Sigmoid colon (tissue), 7 donors: ENCODE measurements around the gene HSD17B2. TPM values are rescaled to one million over a fixed set of nuclear protein-coding genes. Genes with fewer than 3 reads are reported as not detected.

Source experiments
- DNase-seq: peaks from one replicate; pipeline ENCODE4 v3.0.0-alpha.2; 2019
- H3K27ac ChIP-seq, 4 donors: fragments of 200-600 bp; sonication (generic); one replicate each; pipeline ENCODE4 v1.5.1; 2016 to 2019; ENCODE audit warnings: mild to moderate bottlenecking in 1 of 4
- H3K27me3 ChIP-seq, 3 donors: fragments of 200-600 bp; sonication (generic); one replicate each; pipeline ENCODE4 v1.5.1; 2019; ENCODE audit warnings: mild to moderate bottlenecking in 1 of 3
- H3K36me3 ChIP-seq, 4 donors: fragments of 200-600 bp; sonication (generic); one replicate each; pipeline ENCODE4 v1.5.1; 2016 to 2019
- H3K4me1 ChIP-seq, 4 donors: fragments of 200-600 bp; sonication (generic); one replicate each; pipeline ENCODE4 v1.5.1; 2017 to 2019
- H3K4me3 ChIP-seq, 4 donors: fragments of 200-600 bp; sonication (generic); one replicate each; pipeline ENCODE4 v1.5.1; 2017 to 2019; ENCODE audit warnings: mild to moderate bottlenecking in 2 of 4, moderate library complexity in 1 of 4
- H3K9me3 ChIP-seq, 4 donors: fragments of 200-600 bp in 3 of 4; sonication (generic) in 3 of 4; one replicate each; pipeline versions ENCODE4 v1.5.1 to v1.6.1; 2013 to 2019
- CTCF ChIP-seq, 4 experiments: fragments of 450-650 bp in 3 of 4; fragments of 200-600 bp in 1 of 4; IDR thresholded peaks; one replicate each; pipeline ENCODE4 v1.5.1; 2016 to 2019; ENCODE audit warnings: antibody characterized with exemption in 4 of 4, mild to moderate bottlenecking in 3 of 4, moderate library complexity in 2 of 4
- EP300 ChIP-seq, 4 donors: sonication (generic); formaldehyde crosslinking; IDR thresholded peaks; one replicate each; pipeline ENCODE4 v1.6.1; 2017; ENCODE audit warnings: antibody characterized with exemption in 4 of 4
- POLR2A ChIP-seq, 2 donors: fragments of 450-650 bp; IDR thresholded peaks; one replicate each; pipeline ENCODE4 v1.6.1; 2016; ENCODE audit warnings: antibody characterized with exemption in 2 of 2, mild to moderate bottlenecking in 2 of 2, moderate library complexity in 2 of 2
- POLR2AphosphoS5 ChIP-seq, 4 donors: sonication (generic); formaldehyde crosslinking; IDR thresholded peaks; one replicate each; pipeline ENCODE4 v1.6.1; 2017; ENCODE audit warnings: antibody characterized with exemption in 4 of 4
- WGBS, 2 donors: extraction: QIAGEN DNeasy Blood & Tissue Kit; methylation state at CpG; one replicate each; pipeline ENCODE4 v1.1.7; 2013; 5-methylcytosine and 5-hydroxymethylcytosine counted together
- intact Hi-C: fragments of 100-400 bp; cut with DNase I; formaldehyde crosslinking; loops from one replicate; pipeline ENCODE4 v1.15.1; 2023
- polyA plus RNA-seq, 3 donors: library from polyadenylated mRNA; stranded (reverse); fragments of 200-250 nt; gene quantifications; one replicate each; pipeline ENCODE4 v1.2.3, GENCODE V29; 2013
- total RNA-seq, 4 donors: library from RNA; depleted of rRNA; stranded (reverse); fragments of >200 nt; gene quantifications; one replicate each; pipeline ENCODE4 v1.1.0, GENCODE V29; 2016
- donor health status: healthy with polysubstance abuse.
- donor health status: Bipolar disorder and iron deficiency.
- donor health status: healthy.

HSD17B2 gene
- total and polyA plus RNA-seq, 7 donors = 27.3 to 46.0 (median 32.4) TPM; not detected in 4

GRCh38 chr16:82042144-82042543 lies 7.1 kb downstream of the HSD17B2 start:
- no peaks in the 10 kb centered on the region for H3K4me1 ChIP-seq
- WGBS, 2 donors = 71 to 92% methylated on average over 8 of the region's 8 CpGs
- H3K27ac ChIP-seq = no peak overlapping the region
- no peak for DNase-seq
- TF ChIP-seq POLR2AphosphoS5 (IDR thresholded peaks at IDR 0.05) = no peak
- no peaks in the 10 kb centered on the region for H3K9me3 ChIP-seq
- no peaks in the 10 kb centered on the region for H3K36me3 ChIP-seq
- no peaks in the 10 kb centered on the region for H3K27me3 ChIP-seq
- H3K4me3 ChIP-seq = no peak overlapping the region
- intact Hi-C loops = no loop called here

GRCh38 chr16:82042846-82043245 lies 7.8 kb downstream of the HSD17B2 start:
- Histone ChIP-seq H3K36me3 (no peaks in the 10 kb centered on the region), H3K27ac (no peak overlapping the region), H3K4me3 (no peak overlapping the region), H3K9me3 (no peaks in the 10 kb centered on the region), H3K27me3 (no peaks in the 10 kb centered on the region), H3K4me1 (no peaks in the 10 kb centered on the region)
- intact Hi-C loops = no loop called here
- WGBS, 2 donors = 85 to 87% methylated on average over 2 of the region's 2 CpGs
- TF ChIP-seq EP300 (IDR thresholded peaks at IDR 0.05) = no peak
- TF ChIP-seq POLR2AphosphoS5 (IDR thresholded peaks at IDR 0.05) = no peak
- no peak for TF ChIP-seq CTCF (IDR thresholded peaks at IDR 0.05)
- TF ChIP-seq POLR2A (IDR thresholded peaks at IDR 0.05) = no peak
- no peak for DNase-seq

DNA sequence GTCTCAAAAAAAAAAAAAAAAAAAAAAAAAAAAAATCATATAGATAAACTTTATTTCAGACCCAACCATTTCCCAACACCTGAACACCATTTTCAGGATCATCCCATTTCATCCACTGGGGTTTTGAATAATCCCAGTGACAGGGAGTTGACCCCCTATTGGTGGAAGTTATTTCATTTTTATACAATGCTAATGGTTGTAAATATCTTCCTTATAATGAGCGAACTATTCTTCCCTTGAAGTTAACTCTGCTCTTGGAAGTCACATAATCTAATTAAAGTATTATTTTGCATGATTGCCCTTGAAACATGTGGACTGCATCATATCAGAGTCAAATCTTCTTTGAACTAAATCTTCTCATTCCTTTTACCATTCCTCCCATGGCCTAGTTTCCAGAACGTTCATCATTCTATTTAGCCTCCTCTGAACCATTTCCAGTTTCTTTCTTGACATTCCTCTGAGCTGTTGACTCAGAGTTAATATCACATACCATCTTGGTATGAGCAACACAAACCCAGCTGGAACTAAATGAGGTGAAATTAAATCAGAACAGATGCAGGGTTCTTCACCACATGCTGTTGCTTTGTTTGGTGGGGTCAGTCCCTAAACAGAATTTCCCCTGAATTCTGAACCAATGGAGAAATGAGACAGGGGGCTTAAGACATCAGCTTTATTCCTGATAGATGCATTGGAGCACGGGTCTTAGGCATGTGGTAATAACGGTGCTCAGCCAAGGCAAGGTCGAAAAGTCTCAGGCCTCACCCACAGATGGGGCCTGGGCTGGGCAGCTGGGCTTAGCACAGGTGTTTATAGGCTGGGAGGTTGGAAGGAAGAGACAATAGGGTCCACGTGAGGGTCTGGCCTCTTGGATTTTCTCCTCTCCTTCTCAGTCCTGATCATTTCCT lies 8.9 kb downstream of the HSD17B2 start:
- no peak overlapping the region for H3K4me3 ChIP-seq
- no peak for DNase-seq
- intact Hi-C loops = no loop called here
- H3K27me3 ChIP-seq = no peaks in the 10 kb centered on the region
- no peaks in the 10 kb centered on the region for H3K9me3 ChIP-seq
- TF ChIP-seq POLR2AphosphoS5 (IDR thresholded peaks at IDR 0.05) (no peak), POLR2A (IDR thresholded peaks at IDR 0.05) (no peak), CTCF (IDR thresholded peaks at IDR 0.05) (no peak), EP300 (IDR thresholded peaks at IDR 0.05) (no peak)
- WGBS, 2 donors = 75% methylated on average over 6 of the region's 6 CpGs
- H3K4me1 ChIP-seq = no peaks in the 10 kb centered on the region
- no peaks in the 10 kb centered on the region for H3K36me3 ChIP-seq
- H3K27ac ChIP-seq = no peak overlapping the region

DNA sequence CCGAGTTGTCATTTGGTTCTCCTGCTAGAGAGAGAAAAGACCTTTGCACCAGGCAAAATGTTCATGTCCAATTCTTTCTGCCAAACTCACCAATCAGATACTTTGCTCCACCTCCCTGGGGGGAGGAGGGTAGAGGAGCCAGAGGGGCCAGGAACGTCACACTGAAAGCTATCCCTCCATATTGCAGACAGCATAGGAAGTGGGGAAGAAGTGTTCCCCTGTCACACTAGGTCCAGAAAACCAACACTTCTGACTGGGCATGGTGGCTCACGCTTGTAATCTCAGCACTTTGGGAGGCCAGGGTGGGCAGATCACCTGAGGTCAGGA lies 9.5 kb downstream of the HSD17B2 start:
- 72 to 85% methylated on average over 3 of the region's 3 CpGs for WGBS, 2 donors
- Histone ChIP-seq H3K27ac (no peak overlapping the region), H3K4me3 (no peak overlapping the region)

DNA sequence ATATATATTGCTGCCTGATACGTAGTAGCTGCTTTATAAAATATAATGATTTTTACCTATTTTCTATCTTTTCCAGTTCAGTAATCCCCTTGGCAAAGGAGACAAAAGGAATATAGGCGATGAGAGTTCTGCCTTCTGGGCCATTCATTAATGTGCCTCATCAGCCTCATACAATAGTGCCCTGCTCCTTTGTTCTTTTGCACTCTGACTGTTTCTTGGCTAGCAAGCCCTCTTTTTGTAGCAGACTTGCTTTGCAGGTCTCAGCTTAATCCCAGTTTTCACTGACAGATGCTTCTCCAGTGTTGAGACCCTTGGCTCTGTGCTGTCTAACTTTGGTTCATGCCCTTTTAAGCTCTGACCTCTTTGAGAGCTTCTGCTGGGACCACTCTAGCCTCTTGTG lies 10.4 kb downstream of the HSD17B2 start:
- no peaks in the 10 kb centered on the region for H3K4me1 ChIP-seq
- no peak overlapping the region for H3K4me3 ChIP-seq
- no peak for DNase-seq
- no peaks in the 10 kb centered on the region for H3K27me3 ChIP-seq
- no peaks in the 10 kb centered on the region for H3K36me3 ChIP-seq
- 64 to 90% methylated on average over 2 of the region's 2 CpGs for WGBS, 2 donors
- no peak for TF ChIP-seq CTCF (IDR thresholded peaks at IDR 0.05)
- no peak for TF ChIP-seq POLR2A (IDR thresholded peaks at IDR 0.05)
- TF ChIP-seq POLR2AphosphoS5 (IDR thresholded peaks at IDR 0.05) = no peak
- TF ChIP-seq EP300 (IDR thresholded peaks at IDR 0.05) = no peak
- intact Hi-C loops = no loop called here
- H3K9me3 ChIP-seq = no peaks in the 10 kb centered on the region
- H3K27ac ChIP-seq = no peak overlapping the region

More for the DNA sequence above, 9.5 kb downstream of the HSD17B2 start:
- Histone ChIP-seq H3K36me3 (no peaks in the 10 kb centered on the region), H3K9me3 (no peaks in the 10 kb centered on the region), H3K27me3 (no peaks in the 10 kb centered on the region), H3K4me1 (no peaks in the 10 kb centered on the region)
- TF ChIP-seq CTCF (IDR thresholded peaks at IDR 0.05) (no peak), POLR2A (IDR thresholded peaks at IDR 0.05) (no peak), EP300 (IDR thresholded peaks at IDR 0.05) (no peak), POLR2AphosphoS5 (IDR thresholded peaks at IDR 0.05) (no peak)
- intact Hi-C loops = no loop called here
- no peak for DNase-seq
